ENCODE results near the gene ERFE.

DNA sequence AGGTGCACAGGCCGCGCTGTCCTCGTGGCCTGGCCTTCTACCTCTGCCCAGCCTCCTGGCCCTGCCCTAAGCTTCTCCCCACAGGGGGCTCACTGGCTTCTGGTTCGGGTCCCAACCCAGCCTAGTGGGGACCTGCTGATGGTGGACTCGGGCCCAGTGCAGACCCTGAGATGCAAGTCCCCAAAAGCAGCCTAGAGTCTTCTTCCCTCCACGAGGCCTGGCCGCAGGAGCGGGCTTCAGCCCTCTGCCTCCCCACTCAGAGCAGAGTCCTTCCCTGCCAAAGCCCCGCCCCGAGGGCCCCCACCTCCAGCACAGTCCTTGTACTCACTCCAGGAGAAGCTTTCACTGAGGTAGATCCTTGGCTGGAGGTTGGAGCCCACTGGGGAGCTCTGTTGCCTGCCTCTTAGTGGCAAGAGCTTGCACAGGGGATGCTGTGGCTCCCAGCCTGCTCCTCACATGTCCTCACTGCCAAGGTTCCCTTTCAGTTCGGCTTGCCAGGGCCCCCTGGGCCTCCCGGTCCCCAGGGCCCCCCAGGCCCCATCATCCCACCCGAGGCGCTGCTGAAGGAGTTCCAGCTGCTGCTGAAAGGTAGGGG, 3.6 kb downstream of the ERFE start:
- TF ChIP-seq, protein P1, sequence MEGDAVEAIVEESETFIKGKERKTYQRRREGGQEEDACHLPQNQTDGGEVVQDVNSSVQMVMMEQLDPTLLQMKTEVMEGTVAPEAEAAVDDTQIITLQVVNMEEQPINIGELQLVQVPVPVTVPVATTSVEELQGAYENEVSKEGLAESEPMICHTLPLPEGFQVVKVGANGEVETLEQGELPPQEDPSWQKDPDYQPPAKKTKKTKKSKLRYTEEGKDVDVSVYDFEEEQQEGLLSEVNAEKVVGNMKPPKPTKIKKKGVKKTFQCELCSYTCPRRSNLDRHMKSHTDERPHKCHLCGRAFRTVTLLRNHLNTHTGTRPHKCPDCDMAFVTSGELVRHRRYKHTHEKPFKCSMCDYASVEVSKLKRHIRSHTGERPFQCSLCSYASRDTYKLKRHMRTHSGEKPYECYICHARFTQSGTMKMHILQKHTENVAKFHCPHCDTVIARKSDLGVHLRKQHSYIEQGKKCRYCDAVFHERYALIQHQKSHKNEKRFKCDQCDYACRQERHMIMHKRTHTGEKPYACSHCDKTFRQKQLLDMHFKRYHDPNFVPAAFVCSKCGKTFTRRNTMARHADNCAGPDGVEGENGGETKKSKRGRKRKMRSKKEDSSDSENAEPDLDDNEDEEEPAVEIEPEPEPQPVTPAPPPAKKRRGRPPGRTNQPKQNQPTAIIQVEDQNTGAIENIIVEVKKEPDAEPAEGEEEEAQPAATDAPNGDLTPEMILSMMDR (IDR thresholded peaks at IDR 0.05; ENCODE audit: low read length): no peak
- TF ChIP-seq EZH2 (IDR thresholded peaks at IDR 0.05; ENCODE audit: borderline replicate concordance, low read length): no peak
